H9 (cell line): Measurements from ENCODE around the gene TFB1M. TPM values are rescaled to one million over a fixed set of nuclear protein-coding genes. Genes with fewer than 3 reads are reported as not detected.

Experiments used
- DNase-seq: peaks from one replicate; pipeline ENCODE4 v3.0.0-alpha.2; 2017
- H2AFZ ChIP-seq: one replicate; pipeline ENCODE4 v1.6.1; 2013; ENCODE audit warnings: mild to moderate bottlenecking, low read length, control low read depth, moderate library complexity
- H2AK5ac ChIP-seq: 2 replicates; pipeline ENCODE4 v1.6.1; 2013; ENCODE audit warnings: low read length, control low read depth, mixed read lengths; ENCODE audit not compliant: insufficient read length
- H2BK120ac ChIP-seq: one replicate; pipeline ENCODE4 v1.6.1; 2013; ENCODE audit warnings: low read depth, mild to moderate bottlenecking, low read length, control low read depth, inconsistent platforms; ENCODE audit not compliant: poor library complexity, severe bottlenecking
- H2BK12ac ChIP-seq: 2 replicates; pipeline ENCODE4 v1.6.1; 2013; ENCODE audit warnings: low read length, control low read depth, mixed read lengths, low read depth; ENCODE audit not compliant: insufficient read length
- H2BK15ac ChIP-seq: 2 replicates; pipeline ENCODE4 v1.6.1; 2013; ENCODE audit warnings: low read depth, low read length, control low read depth
- H2BK20ac ChIP-seq: one replicate; pipeline ENCODE4 v1.6.1; 2013; ENCODE audit warnings: low read depth, mild to moderate bottlenecking, low read length, control low read depth, inconsistent platforms; ENCODE audit not compliant: poor library complexity, severe bottlenecking
- H2BK5ac ChIP-seq: 2 replicates; pipeline ENCODE4 v1.6.1; 2013; ENCODE audit warnings: low read length, control low read depth, mixed read lengths; ENCODE audit not compliant: insufficient read length
- H3K14ac ChIP-seq: 2 replicates; pipeline ENCODE4 v1.6.1; 2013; ENCODE audit warnings: low read length, control low read depth; ENCODE audit not compliant: insufficient read depth
- H3K18ac ChIP-seq: 2 replicates; pipeline ENCODE4 v1.6.1; 2013; ENCODE audit warnings: low read depth, mild to moderate bottlenecking, mixed read lengths, low read length, control low read depth; ENCODE audit not compliant: insufficient read length
- H3K23ac ChIP-seq: 2 replicates; pipeline ENCODE4 v1.6.1; 2013; ENCODE audit warnings: low read length, control low read depth, mixed read lengths, low read depth; ENCODE audit not compliant: insufficient read length
- H3K23me2 ChIP-seq: 2 replicates; pipeline ENCODE4 v1.6.1; 2013; ENCODE audit warnings: low read depth, mild to moderate bottlenecking, mixed read lengths, low read length, control low read depth; ENCODE audit not compliant: insufficient read length, poor library complexity, severe bottlenecking
- H3K27ac ChIP-seq: 2 replicates; pipeline ENCODE4 v1.5.1; 2013; ENCODE audit warnings: low read length, control low read depth, mixed read lengths, low read depth; ENCODE audit not compliant: insufficient read length
- H3K27me3 ChIP-seq: 2 replicates; pipeline ENCODE4 v1.6.1; 2013; ENCODE audit warnings: low read length, control low read depth, inconsistent platforms; ENCODE audit not compliant: insufficient read depth
- H3K4ac ChIP-seq: 2 replicates; pipeline ENCODE4 v1.6.1; 2013; ENCODE audit warnings: low read depth, mild to moderate bottlenecking, control low read depth, inconsistent platforms, low read length, moderate library complexity
- H3K4me1 ChIP-seq: 2 replicates; pipeline ENCODE4 v1.6.1; 2013; ENCODE audit warnings: low read length, control low read depth, inconsistent platforms; ENCODE audit not compliant: insufficient read depth
- H3K4me2 ChIP-seq: 2 replicates; pipeline ENCODE4 v1.6.1; 2013; ENCODE audit warnings: low read length, control low read depth, mixed read lengths; ENCODE audit not compliant: insufficient read length, insufficient read depth
- H3K56ac ChIP-seq: 2 replicates; pipeline ENCODE4 v1.6.1; 2013; ENCODE audit warnings: low read depth, mild to moderate bottlenecking, mixed read lengths, low read length, control low read depth; ENCODE audit not compliant: insufficient read length
- H3K79me1 ChIP-seq: 2 replicates; pipeline ENCODE4 v1.6.1; 2013; ENCODE audit warnings: low read depth, mild to moderate bottlenecking, moderate library complexity, low read length, control low read depth, inconsistent platforms; ENCODE audit not compliant: insufficient read depth, poor library complexity, severe bottlenecking
- H3K79me2 ChIP-seq: 2 replicates; pipeline ENCODE4 v1.6.1; 2013; ENCODE audit warnings: low read length, control low read depth, inconsistent platforms; ENCODE audit not compliant: insufficient read depth
- H3K9ac ChIP-seq: 2 replicates; pipeline ENCODE4 v1.6.1; 2013; ENCODE audit warnings: low read length, control low read depth, mixed read lengths; ENCODE audit not compliant: insufficient read length; ENCODE audit errors: extremely low read depth
- H3K9me3 ChIP-seq: one replicate; pipeline ENCODE4 v1.6.1; 2013; ENCODE audit warnings: low read depth, low read length, inconsistent platforms; ENCODE audit not compliant: control insufficient read depth
- H3T11ph ChIP-seq: one replicate; pipeline ENCODE4 v1.6.1; 2013; ENCODE audit warnings: mild to moderate bottlenecking, low read length, control low read depth, inconsistent platforms
- H4K20me1 ChIP-seq: one replicate; pipeline ENCODE4 v1.6.1; 2013; ENCODE audit not compliant: control insufficient read depth, insufficient read length, insufficient read depth
- H4K5ac ChIP-seq: 2 replicates; pipeline ENCODE4 v1.6.1; 2013; ENCODE audit warnings: low read depth, mild to moderate bottlenecking, mixed read lengths, low read length, control low read depth; ENCODE audit not compliant: insufficient read length
- H4K8ac ChIP-seq: replicated peaks from 2 replicates; pipeline ENCODE4 v1.6.1; 2013; ENCODE audit warnings: low read length, control low read depth, mixed read lengths, low read depth; ENCODE audit not compliant: insufficient read length
- H4K91ac ChIP-seq: 2 replicates; pipeline ENCODE4 v1.6.1; 2013; ENCODE audit warnings: low read depth, mild to moderate bottlenecking, moderate library complexity, mixed read lengths, low read length, control low read depth; ENCODE audit not compliant: insufficient read length
- H3K27ac Mint-ChIP-seq, 3 experiments: 2 replicates in 2 of 3; 3 replicates in 1 of 3; pipeline ENCODE4 v1.8.0; 2020 to 2021; ENCODE audit warnings: mixed read lengths in 3 of 3, mild to moderate bottlenecking in 1 of 3, moderate library complexity in 1 of 3
- H3K27me3 Mint-ChIP-seq: 2 replicates; pipeline ENCODE4 v1.8.0; 2021; ENCODE audit warnings: low read depth, mild to moderate bottlenecking, moderate library complexity, mixed read lengths
- H3K36me3 Mint-ChIP-seq, 3 experiments: 2 replicates in 2 of 3; 3 replicates in 1 of 3; pipeline ENCODE4 v1.8.0; 2020 to 2021; ENCODE audit warnings: low read depth in 3 of 3, mixed read lengths in 3 of 3; ENCODE audit not compliant: insufficient read depth in 1 of 3
- H3K4me1 Mint-ChIP-seq, 2 experiments: 2 replicates each; pipeline ENCODE4 v1.8.0; 2020; ENCODE audit warnings: mixed read lengths in 2 of 2
- H3K4me3 Mint-ChIP-seq, 2 experiments: 2 replicates in 1 of 2; 3 replicates in 1 of 2; pipeline ENCODE4 v1.8.0; 2020 to 2021; ENCODE audit warnings: mild to moderate bottlenecking in 2 of 2, mixed read lengths in 2 of 2, moderate library complexity in 1 of 2
- H3K9me3 Mint-ChIP-seq, 2 experiments: 2 replicates in 1 of 2; 3 replicates in 1 of 2; pipeline ENCODE4 v1.8.0; 2020; ENCODE audit warnings: mild to moderate bottlenecking in 2 of 2, mixed read lengths in 2 of 2, moderate library complexity in 1 of 2
- CTCF ChIP-seq: fragments of 200-600 bp; sonication (generic); conservative IDR thresholded peaks from 3 replicates; pipeline ENCODE4 v1.8.0; 2021; ENCODE audit warnings: antibody characterized with exemption, mild to moderate bottlenecking
- WGBS: extraction: QIAGEN DNeasy Blood & Tissue Kit; methylation state at CpG from one replicate; pipeline ENCODE4 v1.1.7; 2013; ENCODE audit warnings: missing lambda C conversion rate, low lambda C conversion rate, mixed read lengths; ENCODE audit not compliant: insufficient read length; ENCODE audit errors: extremely low coverage; 5-methylcytosine and 5-hydroxymethylcytosine counted together
- total RNA-seq: library from RNA; stranded (reverse); gene quantifications from 2 replicates; pipeline ENCODE4 v1.2.1, GENCODE V29; 2021

TFB1M gene
- total RNA-seq, 1 experiment from 2014 or later = 28.6 TPM

GRCh38 chr6:155241966-155242365 is 72.3 kb downstream of the TFB1M start:
- no peak overlapping the region for H4K5ac ChIP-seq
- no peak overlapping the region for H4K91ac ChIP-seq
- H4K8ac ChIP-seq = no peak overlapping the region
- Mint-ChIP-seq H3K36me3 (peaks cover 36 to 82% (median 61%) of the 10 kb centered on the region in 3 experiments), H3K9me3 (peaks cover 21 to 33% of the 10 kb centered on the region in 2 experiments), H3K4me1 (no peaks in the 10 kb centered on the region), H3K27me3 (peaks cover 4% of the 10 kb centered on the region; the same call in 1 of the 2 replicates), H3K27ac (no peak overlapping the region), H3K4me3 (no peak overlapping the region)
- no peak overlapping the region for H2BK5ac ChIP-seq
- no peaks in the 10 kb centered on the region for H3K4me1 ChIP-seq
- no peak overlapping the region for H2BK20ac ChIP-seq
- H3K9ac ChIP-seq = no peak overlapping the region
- no peak overlapping the region for H2BK120ac ChIP-seq
- peaks cover 12% of the 10 kb centered on the region for H3K9me3 ChIP-seq
- no peak overlapping the region for H3K14ac ChIP-seq
- no peak overlapping the region for H2BK12ac ChIP-seq
- H3K27me3 ChIP-seq = no peaks in the 10 kb centered on the region
- DNase-seq = no peak
- H3K27ac ChIP-seq = no peak overlapping the region
- WGBS = no CpG with 5 or more reads among the region's 8 CpGs
- TF ChIP-seq CTCF = no peak
- H3K18ac ChIP-seq = no peak overlapping the region
- no peak overlapping the region for H3T11ph ChIP-seq
- no peaks in the 10 kb centered on the region for H3K23me2 ChIP-seq
- no peaks in the 10 kb centered on the region for H3K79me2 ChIP-seq
- no peak overlapping the region for H2AK5ac ChIP-seq
- no peak overlapping the region for H3K4ac ChIP-seq
- no peaks in the 10 kb centered on the region for H4K20me1 ChIP-seq
- H3K4me2 ChIP-seq = no peak overlapping the region
- no peaks in the 10 kb centered on the region for H3K79me1 ChIP-seq
- no peak overlapping the region for H2AFZ ChIP-seq
- no peak overlapping the region for H3K56ac ChIP-seq
- no peak overlapping the region for H3K23ac ChIP-seq
- no peak overlapping the region for H2BK15ac ChIP-seq
